Measurements from ENCODE around the gene HUWE1.
A peak's percentile ranks its signal among the peaks of the same experiment; 100 is the strongest.

HUWE1 gene

DNA sequence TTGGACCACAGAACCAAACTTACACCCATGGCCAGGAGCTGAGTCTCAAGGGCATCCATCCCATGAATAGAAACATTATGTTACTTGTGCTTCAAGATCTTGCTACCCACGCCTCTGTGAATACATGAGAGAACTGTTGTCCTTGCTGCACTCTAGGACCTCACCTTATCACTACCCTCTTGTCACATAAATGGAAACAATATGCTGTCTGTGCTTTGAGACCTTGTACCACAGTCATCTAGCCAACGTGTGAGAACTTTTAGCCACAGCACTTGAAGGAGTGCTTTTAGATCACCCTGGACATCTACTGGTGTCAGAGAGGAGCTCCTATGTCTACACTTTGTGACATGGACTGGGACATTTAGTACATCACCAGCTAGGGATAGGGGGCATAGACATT lies 30.7 kb upstream of the HUWE1 start:
- TF ChIP-seq, protein P1, sequence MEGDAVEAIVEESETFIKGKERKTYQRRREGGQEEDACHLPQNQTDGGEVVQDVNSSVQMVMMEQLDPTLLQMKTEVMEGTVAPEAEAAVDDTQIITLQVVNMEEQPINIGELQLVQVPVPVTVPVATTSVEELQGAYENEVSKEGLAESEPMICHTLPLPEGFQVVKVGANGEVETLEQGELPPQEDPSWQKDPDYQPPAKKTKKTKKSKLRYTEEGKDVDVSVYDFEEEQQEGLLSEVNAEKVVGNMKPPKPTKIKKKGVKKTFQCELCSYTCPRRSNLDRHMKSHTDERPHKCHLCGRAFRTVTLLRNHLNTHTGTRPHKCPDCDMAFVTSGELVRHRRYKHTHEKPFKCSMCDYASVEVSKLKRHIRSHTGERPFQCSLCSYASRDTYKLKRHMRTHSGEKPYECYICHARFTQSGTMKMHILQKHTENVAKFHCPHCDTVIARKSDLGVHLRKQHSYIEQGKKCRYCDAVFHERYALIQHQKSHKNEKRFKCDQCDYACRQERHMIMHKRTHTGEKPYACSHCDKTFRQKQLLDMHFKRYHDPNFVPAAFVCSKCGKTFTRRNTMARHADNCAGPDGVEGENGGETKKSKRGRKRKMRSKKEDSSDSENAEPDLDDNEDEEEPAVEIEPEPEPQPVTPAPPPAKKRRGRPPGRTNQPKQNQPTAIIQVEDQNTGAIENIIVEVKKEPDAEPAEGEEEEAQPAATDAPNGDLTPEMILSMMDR (conservative IDR thresholded peaks at IDR 0.05; ENCODE audit: low read depth, low read length) = no peak
- H3K4me2 ChIP-seq = peak overlapping the region; percentile 36; the same call in 1 of the 2 replicates
- peak overlapping the region; percentile 34; the same call in 1 of the 2 replicates for H2AFZ ChIP-seq (ENCODE audit: low read depth)
- H3K4me3 ChIP-seq (IDR thresholded peaks at IDR 0.05; ENCODE audit: insufficient read depth, low read depth, low read length) = no peak overlapping the region
- H3K9ac ChIP-seq = no peak overlapping the region
- H3K27me3 ChIP-seq (ENCODE audit: insufficient read depth, low read depth) = no peaks in the 10 kb centered on the region
- H3K27ac ChIP-seq = peak overlapping the region; percentile 97
- H3K36me3 ChIP-seq (ENCODE audit: insufficient read depth) = no peaks in the 10 kb centered on the region
- H3K79me2 ChIP-seq (ENCODE audit: insufficient read depth, low read depth) = no peaks in the 10 kb centered on the region
- H4K20me1 ChIP-seq (ENCODE audit: insufficient read depth) = no peaks in the 10 kb centered on the region
- peaks cover 53% of the 10 kb centered on the region for H3K4me1 ChIP-seq (ENCODE audit: low read depth, poor library complexity, severe bottlenecking)

DNA sequence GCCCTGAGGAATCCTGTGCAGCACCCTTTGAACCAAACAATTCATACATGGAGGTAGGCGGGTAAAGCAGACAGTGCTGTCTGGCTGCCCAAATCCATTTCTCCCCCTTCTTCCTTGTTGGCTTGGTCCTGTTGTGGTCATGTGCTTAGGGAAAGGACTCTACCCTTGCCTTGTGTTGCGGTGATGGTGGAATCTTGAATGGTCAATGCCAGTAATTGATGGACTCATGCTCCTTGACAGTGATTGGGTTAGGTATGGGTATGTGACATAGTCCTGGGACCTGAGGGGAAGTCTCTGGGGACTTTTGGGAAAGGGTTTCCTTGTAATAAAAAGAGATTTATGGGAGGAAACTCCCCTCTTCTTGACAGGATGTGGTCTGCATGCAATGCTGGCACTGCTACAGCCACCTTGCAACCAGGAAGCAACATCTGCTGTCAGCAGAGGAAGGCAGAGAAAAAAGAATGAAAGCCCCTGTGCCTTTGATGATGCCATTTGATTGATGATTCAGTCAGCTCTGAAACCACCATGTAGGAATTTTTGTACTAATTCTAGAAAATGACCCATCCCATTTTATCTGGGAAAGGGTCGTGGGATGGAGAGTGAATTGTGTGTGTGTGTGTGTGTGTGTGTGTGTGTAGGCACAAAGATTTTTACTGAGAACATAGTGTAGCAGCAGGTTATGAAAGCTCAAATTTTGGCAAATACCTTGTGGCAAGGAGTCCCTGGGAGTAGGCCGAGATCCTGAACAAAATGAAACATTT lies 30.0 kb upstream of the HUWE1 start:
- peak overlapping the region; percentile 36; the same call in 1 of the 2 replicates for H3K4me2 ChIP-seq
- no peaks in the 10 kb centered on the region for H3K79me2 ChIP-seq (ENCODE audit: insufficient read depth, low read depth)
- peak overlapping the region; percentile 97 for H3K27ac ChIP-seq
- no peak overlapping the region for H3K4me3 ChIP-seq (IDR thresholded peaks at IDR 0.05; ENCODE audit: insufficient read depth, low read depth, low read length)
- no peaks in the 10 kb centered on the region for H3K27me3 ChIP-seq (ENCODE audit: insufficient read depth, low read depth)
- no peak overlapping the region for H3K9ac ChIP-seq
- H4K20me1 ChIP-seq (ENCODE audit: insufficient read depth) = no peaks in the 10 kb centered on the region
- H2AFZ ChIP-seq (ENCODE audit: low read depth) = peak overlapping the region; percentile 34; the same call in 1 of the 2 replicates
- H3K36me3 ChIP-seq (ENCODE audit: insufficient read depth) = no peaks in the 10 kb centered on the region
- TF ChIP-seq, protein P1 (conservative IDR thresholded peaks at IDR 0.05; ENCODE audit: low read depth, low read length) = no peak
- H3K4me1 ChIP-seq (ENCODE audit: low read depth, poor library complexity, severe bottlenecking) = peaks cover 53% of the 10 kb centered on the region

DNA sequence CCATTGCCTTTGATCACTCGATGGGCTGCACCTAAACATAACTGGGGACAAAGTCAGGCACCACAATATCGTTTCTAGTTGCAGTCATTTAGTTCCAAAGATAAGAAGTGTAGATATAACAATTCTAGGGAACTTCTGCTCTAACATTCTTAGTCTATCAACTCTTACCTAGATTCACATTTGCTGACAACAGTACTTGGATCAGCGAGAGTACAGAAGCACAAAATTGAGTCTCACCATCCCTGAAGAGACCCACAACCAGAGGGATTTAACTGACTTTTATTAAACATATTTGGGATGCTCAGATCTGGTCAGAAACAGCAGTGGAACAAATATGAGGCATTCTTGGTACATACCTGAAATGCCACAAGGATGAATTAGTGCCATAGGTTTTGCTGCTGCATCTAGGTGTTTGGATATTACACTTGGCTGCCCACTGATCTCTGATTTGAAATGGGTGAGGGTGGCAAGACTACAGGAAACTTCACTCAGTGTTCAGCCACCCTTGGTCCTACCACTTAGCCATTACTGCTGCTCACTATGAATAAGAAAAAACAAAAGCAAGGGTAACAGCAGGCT lies 28.9 kb upstream of the HUWE1 start:
- peak overlapping the region; percentile 97 for H3K27ac ChIP-seq
- H3K79me2 ChIP-seq (ENCODE audit: insufficient read depth, low read depth) = no peaks in the 10 kb centered on the region
- H3K4me2 ChIP-seq = peak overlapping the region; percentile 69
- H2AFZ ChIP-seq (ENCODE audit: low read depth) = peak overlapping the region; percentile 39; the same call in 1 of the 2 replicates
- no peaks in the 10 kb centered on the region for H4K20me1 ChIP-seq (ENCODE audit: insufficient read depth)
- peaks cover 53% of the 10 kb centered on the region for H3K4me1 ChIP-seq (ENCODE audit: low read depth, poor library complexity, severe bottlenecking)
- H3K4me3 ChIP-seq (IDR thresholded peaks at IDR 0.05; ENCODE audit: insufficient read depth, low read depth, low read length) = no peak overlapping the region
- H3K27me3 ChIP-seq (ENCODE audit: insufficient read depth, low read depth) = no peaks in the 10 kb centered on the region
- no peak overlapping the region for H3K9ac ChIP-seq
- H3K36me3 ChIP-seq (ENCODE audit: insufficient read depth) = no peaks in the 10 kb centered on the region
- TF ChIP-seq, protein P1 (conservative IDR thresholded peaks at IDR 0.05; ENCODE audit: low read depth, low read length) = no peak

DNA sequence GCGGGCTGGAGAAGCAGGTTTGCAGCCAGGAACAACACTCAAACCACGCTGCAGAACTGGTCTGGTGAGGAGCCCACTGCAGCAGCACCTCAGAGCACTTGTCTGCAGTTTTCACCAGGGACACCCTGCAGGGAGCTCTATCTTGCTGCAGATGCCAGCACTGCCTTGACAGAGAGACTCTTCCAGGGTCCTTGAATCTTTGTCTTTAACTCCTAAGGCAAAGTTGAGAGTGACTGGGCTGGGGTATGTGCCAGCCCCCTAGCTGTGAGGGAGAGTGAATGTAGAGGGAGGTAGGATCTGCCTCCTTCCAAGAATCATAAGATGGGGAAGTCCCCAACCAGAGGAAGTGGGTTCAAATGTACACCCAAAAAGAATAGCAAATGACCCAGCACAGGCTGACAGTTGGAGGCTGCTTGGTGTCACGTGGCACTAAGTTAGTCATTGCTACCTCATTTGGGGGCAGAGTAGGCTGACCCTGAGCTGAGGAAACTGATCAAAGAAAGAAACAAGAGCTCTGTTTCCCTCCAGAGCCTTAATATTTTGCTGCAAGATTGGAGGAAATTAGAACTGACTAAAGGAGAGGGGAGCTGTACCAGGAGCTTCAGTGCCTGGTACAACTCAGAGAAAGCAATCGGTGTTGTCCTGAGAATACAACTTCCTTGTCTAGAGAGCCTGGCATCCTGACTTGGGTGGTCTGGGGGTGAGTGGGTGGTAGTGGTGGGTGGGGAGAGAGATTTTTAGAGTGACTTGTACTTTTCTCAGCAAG lies 28.2 kb upstream of the HUWE1 start:
- Histone ChIP-seq H3K9ac (peak overlapping the region; percentile 76), H3K4me1 (ENCODE audit: low read depth, poor library complexity, severe bottlenecking) (peaks cover 53% of the 10 kb centered on the region), H3K36me3 (ENCODE audit: insufficient read depth) (no peaks in the 10 kb centered on the region), H2AFZ (ENCODE audit: low read depth) (peak overlapping the region; percentile 39), H3K79me2 (ENCODE audit: insufficient read depth, low read depth) (no peaks in the 10 kb centered on the region), H3K27ac (peak overlapping the region; percentile 97), H3K4me2 (peak overlapping the region; percentile 69), H3K4me3 (IDR thresholded peaks at IDR 0.05; ENCODE audit: insufficient read depth, low read depth, low read length) (no peak overlapping the region), H3K27me3 (ENCODE audit: insufficient read depth, low read depth) (no peaks in the 10 kb centered on the region), H4K20me1 (ENCODE audit: insufficient read depth) (no peaks in the 10 kb centered on the region)
- TF ChIP-seq, protein P1 (conservative IDR thresholded peaks at IDR 0.05; ENCODE audit: low read depth, low read length) = no peak

All from KMS-11 (cell line).